GM23338 (cell line): ENCODE data around the gene CLK3. TPM values are rescaled to one million over a fixed set of nuclear protein-coding genes. Genes with fewer than 3 reads are reported as not detected.

Source experiments
- ATAC-seq: fragments of 200-7000 bp; cut with Tn5 transposase; 3 replicates; pipeline ENCODE4 v1.9.1; 2020
- DNase-seq: peaks from one replicate; pipeline ENCODE4 v3.0.0-alpha.2; 2015; ENCODE audit warnings: low spot score
- H2AFZ ChIP-seq: fragments of 200-600 bp; sonication (generic); 2 replicates; pipeline ENCODE4 v1.8.0; 2016; ENCODE audit warnings: antibody characterized with exemption, mild to moderate bottlenecking, moderate library complexity
- H3F3A ChIP-seq: fragments of 200-600 bp; sonication (generic); replicated peaks from 2 replicates; pipeline ENCODE4 v1.8.0; 2017; ENCODE audit warnings: antibody characterized with exemption, mixed run types, low read depth
- H3K27ac ChIP-seq: fragments of 200-600 bp; sonication (generic); 2 replicates; pipeline ENCODE4 v1.6.1; 2016; ENCODE audit warnings: low read depth
- H3K27me3 ChIP-seq: fragments of 200-600 bp; sonication (generic); 2 replicates; pipeline ENCODE4 v1.8.0; 2016; ENCODE audit warnings: mild to moderate bottlenecking, mixed run types, moderate library complexity; ENCODE audit not compliant: insufficient read depth
- H3K36me3 ChIP-seq: fragments of 200-600 bp; sonication (generic); 2 replicates; pipeline ENCODE4 v1.8.0; 2016; ENCODE audit warnings: mild to moderate bottlenecking; ENCODE audit not compliant: insufficient read depth
- H3K4me1 ChIP-seq: fragments of 200-600 bp; sonication (generic); 2 replicates; pipeline ENCODE4 v1.8.0; 2016; ENCODE audit warnings: mild to moderate bottlenecking, moderate library complexity; ENCODE audit not compliant: insufficient read depth
- H3K4me2 ChIP-seq: fragments of 200-600 bp; sonication (generic); 2 replicates; pipeline ENCODE4 v1.7.1; 2017; ENCODE audit warnings: mixed run types
- H3K4me3 ChIP-seq: fragments of 200-600 bp; sonication (generic); 2 replicates; pipeline ENCODE4 v1.6.1; 2016; ENCODE audit warnings: mixed run types
- H3K79me2 ChIP-seq: fragments of 200-600 bp; sonication (generic); replicated peaks from 2 replicates; pipeline ENCODE4 v1.8.0; 2017; ENCODE audit warnings: mild to moderate bottlenecking; ENCODE audit not compliant: insufficient read depth
- H3K9me2 ChIP-seq: fragments of 200-600 bp; sonication (generic); 2 replicates; pipeline ENCODE4 v1.8.0; 2017; ENCODE audit not compliant: insufficient read depth
- H4K20me1 ChIP-seq: fragments of 200-600 bp; sonication (generic); replicated peaks from 2 replicates; pipeline ENCODE4 v1.8.0; 2017; ENCODE audit warnings: mild to moderate bottlenecking; ENCODE audit not compliant: insufficient read depth
- H3K27ac Mint-ChIP-seq: 2 replicates; pipeline ENCODE4 v1.8.0; 2020; ENCODE audit warnings: inconsistent platforms, mild to moderate bottlenecking, moderate library complexity, mixed read lengths
- H3K27me3 Mint-ChIP-seq: 3 replicates; pipeline ENCODE4 v1.8.0; 2022; ENCODE audit warnings: low read depth, mild to moderate bottlenecking, moderate library complexity, mixed read lengths, inconsistent platforms; ENCODE audit not compliant: insufficient read depth, poor library complexity
- H3K36me3 Mint-ChIP-seq: 3 replicates; pipeline ENCODE4 v1.8.0; 2021; ENCODE audit warnings: low read depth, mild to moderate bottlenecking, inconsistent platforms, moderate library complexity, mixed read lengths
- H3K4me1 Mint-ChIP-seq: 3 replicates; pipeline ENCODE4 v1.8.0; 2020; ENCODE audit warnings: mild to moderate bottlenecking, inconsistent platforms, mixed read lengths
- H3K4me3 Mint-ChIP-seq: 3 replicates; pipeline ENCODE4 v1.8.0; 2021; ENCODE audit warnings: moderate library complexity, mild to moderate bottlenecking, inconsistent platforms, mixed read lengths
- H3K9me3 Mint-ChIP-seq: 3 replicates; pipeline ENCODE4 v1.8.0; 2020; ENCODE audit warnings: moderate library complexity, mild to moderate bottlenecking, inconsistent platforms, mixed read lengths
- CREB1 ChIP-seq: fragments of 250-450 bp; sonication (Bioruptor Pico); IDR thresholded peaks from 2 replicates; pipeline ENCODE4 v1.5.0; 2020; ENCODE audit warnings: low read depth, mild to moderate bottlenecking, moderate library complexity
- CTCF ChIP-seq, 2 experiments: fragments of 200-600 bp in 1 of 2; sonication (generic) in 1 of 2; conservative IDR thresholded peaks; 2 replicates each; pipeline versions ENCODE4 v1.5.1 to v1.6.1; 2016 to 2017; ENCODE audit warnings: antibody characterized with exemption in 2 of 2, low read depth in 2 of 2, mild to moderate bottlenecking in 2 of 2, moderate library complexity in 1 of 2
- ETS1 ChIP-seq: IDR thresholded peaks from 2 replicates; pipeline ENCODE4 v1.6.1; 2016; ENCODE audit warnings: antibody characterized with exemption
- EZH2 ChIP-seq: fragments of 200-600 bp; sonication (generic); IDR thresholded peaks from one replicate; pipeline ENCODE4 v1.8.0; 2017; ENCODE audit warnings: antibody characterized with exemption, mild to moderate bottlenecking, low read depth; ENCODE audit not compliant: unreplicated experiment
- EZH2phosphoT487 ChIP-seq: fragments of 200-600 bp; sonication (generic); IDR thresholded peaks from one replicate; pipeline ENCODE4 v1.8.1; 2018; ENCODE audit warnings: antibody characterized with exemption; ENCODE audit not compliant: unreplicated experiment
- JUNB ChIP-seq: IDR thresholded peaks from one replicate; pipeline ENCODE4 v1.6.1; 2016; ENCODE audit warnings: antibody characterized with exemption; ENCODE audit not compliant: unreplicated experiment
- NANOG ChIP-seq: IDR thresholded peaks from 2 replicates; pipeline ENCODE4 v1.6.1; 2016; ENCODE audit warnings: antibody characterized with exemption, borderline replicate concordance
- REST ChIP-seq: IDR thresholded peaks from one replicate; pipeline ENCODE4 v1.6.1; 2018; ENCODE audit warnings: antibody characterized with exemption; ENCODE audit not compliant: unreplicated experiment
- STAT1 ChIP-seq: IDR thresholded peaks from one replicate; pipeline ENCODE4 v1.6.1; 2016; ENCODE audit warnings: antibody characterized with exemption; ENCODE audit not compliant: unreplicated experiment
- ZNF114 ChIP-seq: fragments of 250-450 bp; sonication (Bioruptor Pico); IDR thresholded peaks from 2 replicates; pipeline ENCODE4 v1.5.0; 2020; ENCODE audit warnings: mild to moderate bottlenecking, moderate library complexity
- ZNF462 ChIP-seq: fragments of 250-450 bp; sonication (Bioruptor Pico); IDR thresholded peaks from 2 replicates; pipeline ENCODE4 v1.5.0; 2020; ENCODE audit warnings: mild to moderate bottlenecking, moderate library complexity
- polyA plus RNA-seq: library from polyadenylated mRNA; unstranded; fragments of >200 nt; fragmentation: Nextera tagmentation; extraction: Ambion mirVana; gene quantifications from 2 replicates; pipeline ENCODE4 v1.2.1, GENCODE V29; 2016
- total RNA-seq: library from RNA; depleted of rRNA; stranded (reverse); fragments of >200 nt; shearing (Covaris generic); gene quantifications from 2 replicates; pipeline ENCODE4 v1.2.3, GENCODE V29; 2014

The CLK3 gene
- total and polyA plus RNA-seq, 2 experiments from 2014 or later: 40.7 to 67.7 TPM

GRCh38 chr15:74621546-74621920 is 5.9 kb downstream of the CLK3 start:
- H3K4me3 ChIP-seq: no peak overlapping the region
- ATAC-seq (no peak), DNase-seq (no peak)
- TF ChIP-seq CTCF (conservative IDR thresholded peaks at IDR 0.05; ENCODE audit: low read depth in 2 of 2) (no peak), REST (no peak), JUNB (no peak), ZNF462 (no peak), STAT1 (no peak), NANOG (no peak), EZH2phosphoT487 (no peak), EZH2 (no peak), ETS1 (no peak), ZNF114 (CRISPR knock-in tag) (no peak), CREB1 (CRISPR knock-in tag) (no peak)
- no peak overlapping the region for H3K27ac ChIP-seq
- H3K79me2 ChIP-seq: peaks cover 28% of the 10 kb centered on the region
- peaks cover 73% of the 10 kb centered on the region for H3K36me3 Mint-ChIP-seq
- peaks cover 20% of the 10 kb centered on the region for H3K27me3 Mint-ChIP-seq
- no peak overlapping the region; the same call in 2 of the 3 replicates for H3K4me3 Mint-ChIP-seq
- no peaks in the 10 kb centered on the region; the same call in 2 of the 3 replicates for H3K9me3 Mint-ChIP-seq
- H3K4me1 Mint-ChIP-seq: peaks cover 26% of the 10 kb centered on the region
- no peaks in the 10 kb centered on the region for H3K9me2 ChIP-seq
- peaks cover 14% of the 10 kb centered on the region; the same call in 1 of the 2 replicates for H3K36me3 ChIP-seq
- H4K20me1 ChIP-seq: peaks cover 33% of the 10 kb centered on the region
- peaks cover 9% of the 10 kb centered on the region for H3K4me1 ChIP-seq
- H3F3A ChIP-seq: peaks cover 23% of the 10 kb centered on the region; the same call in 1 of the 2 replicates
- peak overlapping the region; percentile 57; the same call in 1 of the 2 replicates for H3K27ac Mint-ChIP-seq
- no peaks in the 10 kb centered on the region for H3K27me3 ChIP-seq
- no peak overlapping the region for H3K4me2 ChIP-seq
- no peak overlapping the region for H2AFZ ChIP-seq
